ENCODE data around the gene COL9A3.

GRCh38 chr20:62828511-62829230, 11.8 kb downstream of the COL9A3 start:
- TF ChIP-seq CTCF (IDR thresholded peaks at IDR 0.05): no peak
- TF ChIP-seq POLR2A (IDR thresholded peaks at IDR 0.05): no peak
